AG04450 (cell line): Measurements from ENCODE around the gene LRP1B. TPM values are rescaled to one million over a fixed set of nuclear protein-coding genes. Genes with fewer than 3 reads are reported as not detected.

Experiments used
- CTCF ChIA-PET: fragments of 300-600, 350-600 bp; formaldehyde crosslinking; extraction: SDS; loops from one replicate; lab custom pipeline; 2022; ENCODE audit warnings: antibody characterized with exemption, inconsistent platforms; lab: Charles Lee
- POLR2A ChIA-PET: fragments of 350-600 bp; formaldehyde crosslinking; extraction: SDS; loops from one replicate; lab custom pipeline; 2021; ENCODE audit warnings: antibody characterized with exemption, inconsistent platforms; lab: Yijun Ruan, JAX
- DNase-seq: peaks from one replicate; pipeline ENCODE4 v3.0.0-alpha.2; 2011; ENCODE audit warnings: low read depth, low spot score
- H3K27ac ChIP-seq: one replicate; pipeline ENCODE4 v1.5.1; 2012; ENCODE audit warnings: low read depth, low read length, control low read depth
- H3K27me3 ChIP-seq: one replicate; pipeline ENCODE4 v1.6.0; 2012; ENCODE audit warnings: low read length; ENCODE audit not compliant: control insufficient read depth, insufficient read depth
- H3K4me3 ChIP-seq: 2 replicates; pipeline ENCODE4 v1.5.1; 2011; ENCODE audit warnings: mild to moderate bottlenecking, low read depth, low read length, control low read depth
- H3K9me3 ChIP-seq: 2 replicates; pipeline ENCODE4 v1.5.1; 2012; ENCODE audit warnings: low read length; ENCODE audit not compliant: control insufficient read depth, insufficient read depth
- CTCF ChIP-seq: IDR thresholded peaks from 2 replicates; pipeline ENCODE4 v1.5.1; 2011; ENCODE audit warnings: low read depth, low read length, control low read depth, inconsistent platforms
- polyA plus RNA-seq: library from polyadenylated mRNA; depleted of rRNA; stranded (reverse); fragments of >200 nt; gene quantifications from 2 replicates; pipeline ENCODE4 v1.2.3, GENCODE V29; 2011

Gene LRP1B
- polyA plus RNA-seq, 1 experiment = 0.15 TPM

- Histone ChIP-seq H3K4me3 (no peak overlapping the region), H3K27me3 (no peaks in the 10 kb centered on the region), H3K9me3 (no peaks in the 10 kb centered on the region), H3K27ac (no peak overlapping the region)
- no peak for TF ChIP-seq CTCF
- no peak for DNase-seq
- CTCF ChIA-PET = no interaction called here
- POLR2A ChIA-PET = no interaction called here
Measured at GRCh38 chr2:141306368-141306767, 824.4 kb downstream of the LRP1B start.

- H3K9me3 ChIP-seq = no peaks in the 10 kb centered on the region
- ChIA-PET POLR2A (interaction anchor here (0.5 kb wide), 1 partner anchor 163 kb away, joined by 3 read pairs; no protein-coding TSS in a partner anchor), CTCF (no interaction called here)
- no peaks in the 10 kb centered on the region for H3K27me3 ChIP-seq
- no peak overlapping the region for H3K4me3 ChIP-seq
- H3K27ac ChIP-seq = no peak overlapping the region
- no peak for TF ChIP-seq CTCF
- no peak for DNase-seq
Measured at GRCh38 chr2:141301551-141301950, 829.3 kb downstream of the LRP1B start.

GRCh38 chr2:141280037-141280436 lies 850.8 kb downstream of the LRP1B start:
- H3K4me3 ChIP-seq = no peak overlapping the region
- H3K9me3 ChIP-seq = no peaks in the 10 kb centered on the region; the same call in 1 of the 2 replicates
- ChIA-PET CTCF (no interaction called here), POLR2A (no interaction called here)
- no peaks in the 10 kb centered on the region for H3K27me3 ChIP-seq
- TF ChIP-seq CTCF = no peak
- no peak overlapping the region for H3K27ac ChIP-seq
- DNase-seq = no peak

- no peak for DNase-seq
- no peaks in the 10 kb centered on the region for H3K27me3 ChIP-seq
- ChIA-PET POLR2A (no interaction called here), CTCF (no interaction called here)
- H3K9me3 ChIP-seq = no peaks in the 10 kb centered on the region
- no peak overlapping the region for H3K4me3 ChIP-seq
- no peak for TF ChIP-seq CTCF
- H3K27ac ChIP-seq = no peak overlapping the region
Measured at GRCh38 chr2:141271346-141271745, 859.5 kb downstream of the LRP1B start.

- no peaks in the 10 kb centered on the region for H3K9me3 ChIP-seq
- no peak for TF ChIP-seq CTCF
- no peak overlapping the region for H3K27ac ChIP-seq
- DNase-seq = no peak
- no peaks in the 10 kb centered on the region for H3K27me3 ChIP-seq
- H3K4me3 ChIP-seq = no peak overlapping the region
- ChIA-PET POLR2A (no interaction called here), CTCF (no interaction called here)
Measured at GRCh38 chr2:141264848-141265247, 866.0 kb downstream of the LRP1B start.
